Small intestine (tissue), 7 donors: ENCODE measurements around the gene ZC3H4. TPM values are rescaled to one million over a fixed set of nuclear protein-coding genes. Genes with fewer than 3 reads are reported as not detected.
"Not testable (repeated sequence)": the region's sequence is repeated elsewhere in the genome, so short reads cannot be mapped to it uniquely, and the experiment has no call there.

Experiments
- DNase-seq, 2 donors: peaks; one replicate each; pipeline versions ENCODE4 v3.0.0 to v3.0.0-alpha.2; 2013
- FAIRE-seq: peaks from 2 replicates; lab custom pipeline; 2012; peaks lifted over from hg19 to GRCh38; lab: Jason Lieb, UNC
- H3K27ac ChIP-seq, 3 donors: one replicate each; pipeline ENCODE4 v1.5.1; 2013; ENCODE audit warnings: low read length in 2 of 3, mild to moderate bottlenecking in 2 of 3, control low read depth in 1 of 3, inconsistent platforms in 1 of 3, low read depth in 1 of 3, moderate library complexity in 1 of 3
- H3K27me3 ChIP-seq, 3 donors: one replicate each; pipeline ENCODE4 v1.6.1; 2013; ENCODE audit warnings: low read length in 3 of 3, inconsistent platforms in 1 of 3; ENCODE audit not compliant: control insufficient read depth in 3 of 3, insufficient read depth in 3 of 3
- H3K36me3 ChIP-seq, 3 donors: one replicate each; pipeline ENCODE4 v1.6.1; 2013; ENCODE audit warnings: low read length in 3 of 3, inconsistent platforms in 1 of 3, low read depth in 1 of 3, mild to moderate bottlenecking in 1 of 3, moderate library complexity in 1 of 3; ENCODE audit not compliant: control insufficient read depth in 3 of 3, insufficient read depth in 2 of 3
- H3K4me1 ChIP-seq, 3 donors: one replicate each; pipeline ENCODE4 v1.6.1; 2013; ENCODE audit warnings: low read length in 2 of 3, inconsistent platforms in 1 of 3, low read depth in 1 of 3, mild to moderate bottlenecking in 1 of 3, moderate library complexity in 1 of 3; ENCODE audit not compliant: control insufficient read depth in 3 of 3, insufficient read depth in 2 of 3
- H3K4me3 ChIP-seq, 3 donors: one replicate each; pipeline ENCODE4 v1.5.1; 2013; ENCODE audit warnings: low read length in 3 of 3, control low read depth in 1 of 3, inconsistent platforms in 1 of 3, low read depth in 1 of 3, mild to moderate bottlenecking in 1 of 3, moderate library complexity in 1 of 3
- H3K9me3 ChIP-seq, 2 donors: one replicate each; pipeline ENCODE4 v1.6.1; 2013; ENCODE audit warnings: low read depth in 1 of 2, low read length in 1 of 2; ENCODE audit not compliant: control insufficient read depth in 2 of 2, insufficient read depth in 1 of 2
- WGBS, 3 donors: extraction: QIAGEN DNeasy Blood & Tissue Kit; methylation state at CpG; one replicate each; pipeline ENCODE4 v1.1.7; 2013; 5-methylcytosine and 5-hydroxymethylcytosine counted together
- polyA plus RNA-seq, 4 donors: library from polyadenylated mRNA; stranded (reverse) in 3 of 4; unstranded in 1 of 4; fragments of 200-250 nt in 3 of 4; fragments of 120-200 nt in 1 of 4; gene quantifications; one replicate each; pipeline versions ENCODE4 v1.2.1 to v1.2.3, GENCODE V29; 2013
- donor health status: healthy with polysubstance abuse.
- donor health status: control.
- donor health status: control.
- donor health status: Bipolar disorder and iron deficiency.
- donor health status: healthy.

ZC3H4 gene
- polyA plus RNA-seq, 4 donors = 7.3 to 31.6 (median 14.4) TPM

DNA sequence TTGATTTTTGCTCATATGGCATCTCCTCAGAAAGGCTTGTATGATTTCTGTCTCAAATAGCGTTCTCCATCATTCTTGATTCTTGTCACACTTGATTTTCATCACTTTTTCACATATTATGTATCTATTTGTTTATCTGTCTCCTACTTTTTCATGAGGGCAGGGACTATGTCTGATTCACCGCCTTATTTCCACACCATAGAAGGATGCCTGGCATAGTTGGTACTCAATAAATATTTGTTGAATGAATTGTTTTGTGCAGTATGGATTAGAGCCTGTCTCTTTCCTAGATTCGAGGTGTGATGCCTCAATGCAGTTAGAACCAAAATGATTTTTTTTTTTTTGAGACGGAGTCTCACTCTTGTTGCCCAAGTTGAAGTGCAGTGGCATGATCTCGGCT is 29.2 kb upstream of the ZC3H4 start:
- WGBS, 3 donors = 88 to 90% (median 88%) methylated on average over 5 of the region's 5 CpGs

DNA sequence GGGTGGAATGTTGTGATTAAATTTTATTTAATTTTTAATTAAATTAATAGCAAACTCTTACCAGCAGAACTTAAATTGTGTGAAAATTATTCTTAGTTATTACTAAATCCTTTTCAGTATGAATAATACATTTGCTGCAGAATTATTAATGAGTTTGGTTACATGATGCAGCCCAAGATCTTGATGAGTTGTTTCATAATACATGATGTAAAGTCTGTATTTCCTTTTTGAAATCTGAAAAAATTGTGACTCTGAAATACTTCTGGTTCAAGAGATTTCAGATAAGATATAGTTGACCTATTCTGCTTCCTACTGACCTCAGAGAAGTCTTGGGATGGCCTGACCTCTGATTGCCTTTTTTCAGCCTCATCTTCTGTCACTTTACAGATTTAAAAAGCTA is 28.1 kb upstream of the ZC3H4 start:
- H3K36me3 ChIP-seq = peaks cover 3 to 62% (median 6%) of the 10 kb centered on the region in 3 donors
- H3K4me1 ChIP-seq = no peaks in the 10 kb centered on the region
- no peak overlapping the region for H3K27ac ChIP-seq
- no peaks in the 10 kb centered on the region for H3K9me3 ChIP-seq
- FAIRE-seq (no peak), DNase-seq (no peak)
- H3K27me3 ChIP-seq = no peaks in the 10 kb centered on the region
- H3K4me3 ChIP-seq = no peak overlapping the region

More for the DNA sequence above, 29.2 kb upstream of the ZC3H4 start:
- no peak overlapping the region for H3K4me3 ChIP-seq
- DNase-seq = no peak
- H3K36me3 ChIP-seq = peaks cover 4 to 60% (median 6%) of the 10 kb centered on the region in 3 donors
- no peaks in the 10 kb centered on the region for H3K4me1 ChIP-seq
- H3K27me3 ChIP-seq = no peaks in the 10 kb centered on the region
- H3K9me3 ChIP-seq = no peaks in the 10 kb centered on the region
- H3K27ac ChIP-seq = no peak overlapping the region
- FAIRE-seq = no peak

DNA sequence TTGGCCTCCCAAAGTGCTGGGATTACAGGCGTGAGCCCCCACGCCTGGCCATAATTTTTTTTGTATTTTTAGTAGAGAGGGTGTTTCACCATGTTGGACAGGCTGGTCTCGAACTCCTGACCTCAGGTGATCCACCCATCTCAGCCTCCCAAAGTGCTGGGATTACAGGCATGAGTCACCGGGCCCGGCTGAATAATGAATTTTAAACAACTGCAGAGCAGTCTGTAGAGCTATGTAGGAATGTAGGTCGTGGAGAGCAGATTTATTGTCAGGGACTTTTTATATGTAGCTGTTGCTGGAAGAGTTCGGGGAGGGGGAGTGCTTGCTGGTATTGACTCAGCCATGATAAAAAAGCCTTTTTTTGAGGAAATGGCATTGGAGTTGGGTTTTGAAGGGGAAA is 27.7 kb upstream of the ZC3H4 start:
- not testable (repeated sequence) for FAIRE-seq, DNase-seq, H3K4me3 ChIP-seq, H3K27me3 ChIP-seq, H3K9me3 ChIP-seq, H3K4me1 ChIP-seq, H3K27ac ChIP-seq
- 50 to 61% (median 56%) methylated on average over 7 of the region's 7 CpGs for WGBS, 3 donors
- H3K36me3 ChIP-seq = peaks cover 0 to 62% (median 6%) of the 10 kb centered on the region in 3 donors

DNA sequence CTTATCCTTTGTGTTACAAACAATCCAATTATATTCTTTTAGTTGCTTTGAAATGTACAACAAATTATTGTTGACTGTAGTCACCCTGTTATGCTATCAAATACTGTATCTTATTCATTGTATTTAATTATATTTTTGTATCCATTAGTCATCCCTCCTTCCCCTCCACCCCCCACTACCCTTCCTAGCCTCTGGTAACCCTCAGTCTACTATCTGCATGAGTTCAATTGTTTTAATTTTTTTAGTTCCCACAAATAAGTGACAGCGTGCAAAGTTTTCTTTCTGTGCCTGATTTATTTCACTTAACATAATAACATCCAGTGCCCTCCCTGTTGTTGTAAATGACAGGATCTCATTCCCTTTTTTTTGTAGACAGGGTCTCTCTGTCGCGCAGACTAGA is 21.6 kb upstream of the ZC3H4 start:
- H3K27ac ChIP-seq = no peak overlapping the region
- 86 to 96% (median 92%) methylated on average over 3 of the region's 3 CpGs for WGBS, 3 donors
- no peak overlapping the region for H3K4me3 ChIP-seq
- H3K9me3 ChIP-seq = peaks cover 0 to 3% of the 10 kb centered on the region in 2 donors
- peaks cover 0 to 4% (median 2%) of the 10 kb centered on the region in 3 donors for H3K4me1 ChIP-seq
- H3K27me3 ChIP-seq = no peaks in the 10 kb centered on the region
- H3K36me3 ChIP-seq = peaks cover 0 to 40% (median 0%) of the 10 kb centered on the region in 3 donors
- DNase-seq (no peak), FAIRE-seq (no peak)

DNA sequence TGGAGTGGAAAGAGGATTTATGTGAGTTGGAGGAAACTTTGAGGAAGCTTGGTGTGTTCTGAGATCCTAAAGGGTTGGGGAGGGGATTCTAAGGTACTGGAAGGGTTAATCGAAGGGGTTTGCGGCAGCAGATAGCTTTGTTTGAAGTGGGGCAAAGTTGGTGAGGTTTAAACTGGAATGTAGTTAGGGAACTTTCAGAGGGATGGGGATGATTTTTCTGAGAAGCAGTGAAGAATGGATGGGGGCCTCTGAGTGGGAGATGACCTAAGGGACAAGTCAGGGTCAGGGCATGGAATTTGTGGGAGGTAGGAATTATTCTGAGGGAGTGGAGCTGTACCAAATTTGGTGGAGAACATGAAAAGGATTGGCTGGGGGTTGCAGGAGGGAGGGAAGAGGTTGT is 21.0 kb upstream of the ZC3H4 start:
- Histone ChIP-seq H3K4me1 (peaks cover 0 to 4% (median 2%) of the 10 kb centered on the region in 3 donors), H3K9me3 (peaks cover 0 to 6% of the 10 kb centered on the region in 2 donors), H3K27me3 (no peaks in the 10 kb centered on the region), H3K36me3 (peaks cover 0 to 40% (median 0%) of the 10 kb centered on the region in 3 donors), H3K27ac (no peak overlapping the region), H3K4me3 (no peak overlapping the region)
- WGBS, 3 donors = 69 to 89% (median 81%) methylated on average over 2 of the region's 2 CpGs
- DNase-seq (no peak), FAIRE-seq (no peak)

- H3K27ac ChIP-seq = no peak overlapping the region
- peaks cover 0 to 34% (median 0%) of the 10 kb centered on the region in 3 donors for H3K36me3 ChIP-seq
- DNase-seq (no peak), FAIRE-seq (no peak)
- H3K9me3 ChIP-seq = peaks cover 0 to 6% of the 10 kb centered on the region in 2 donors
- H3K27me3 ChIP-seq = no peaks in the 10 kb centered on the region
- WGBS, 3 donors = 87 to 91% (median 91%) methylated on average over 11 of the region's 11 CpGs
- no peak overlapping the region for H3K4me3 ChIP-seq
- peaks cover 0 to 4% (median 2%) of the 10 kb centered on the region in 3 donors for H3K4me1 ChIP-seq
Observed at GRCh38 chr19:47133021-47133471, 19.5 kb upstream of the ZC3H4 start.

DNA sequence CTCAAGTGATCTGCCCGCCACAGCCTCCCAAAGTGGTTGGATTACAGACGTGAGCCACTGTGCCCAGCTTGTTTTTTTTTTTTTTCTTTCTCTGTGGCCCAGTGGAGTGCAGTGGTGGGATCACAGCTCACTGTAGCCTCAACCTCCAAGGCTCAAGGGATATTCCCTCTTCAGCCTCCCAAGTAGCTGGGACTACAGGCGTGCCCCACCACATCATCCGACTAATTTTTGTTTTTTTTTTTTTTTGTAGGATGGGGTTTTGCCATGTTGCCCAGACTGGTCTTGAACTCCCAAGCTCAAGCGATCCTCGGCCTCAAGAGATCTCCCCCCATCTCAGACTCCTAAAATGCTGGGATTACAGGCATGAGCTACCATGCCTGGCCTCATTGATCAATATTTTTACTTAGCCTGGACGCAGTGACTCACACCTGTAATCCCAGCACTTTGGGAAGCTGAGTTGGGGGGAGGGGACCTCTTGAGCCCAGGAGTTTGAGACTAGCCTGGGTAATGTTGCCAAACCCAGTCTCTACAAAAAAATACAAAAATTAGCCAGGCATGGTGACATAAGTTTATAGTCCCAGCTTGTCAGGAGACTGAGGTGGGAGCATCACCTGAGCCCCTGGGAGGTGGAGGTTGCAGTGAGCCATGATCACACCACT is 18.7 kb upstream of the ZC3H4 start:
- H3K27ac ChIP-seq = no peak overlapping the region
- peaks cover 0 to 26% (median 0%) of the 10 kb centered on the region in 3 donors for H3K36me3 ChIP-seq
- no peak for DNase-seq
- FAIRE-seq = no peak
- peaks cover 0 to 6% of the 10 kb centered on the region in 2 donors for H3K9me3 ChIP-seq
- 85 to 88% (median 86%) methylated on average over 7 of the region's 7 CpGs for WGBS, 3 donors
- H3K4me1 ChIP-seq = peaks cover 0 to 4% (median 2%) of the 10 kb centered on the region in 3 donors
- H3K27me3 ChIP-seq = no peaks in the 10 kb centered on the region
- H3K4me3 ChIP-seq = peak overlapping the region in 1 of 3 donors; percentile 91

- FAIRE-seq (no peak), DNase-seq (peak; percentile 92 to 98)
- 0% methylated on average over 46 to 51 of the region's 51 CpGs for WGBS, 3 donors
Observed at GRCh38 chr19:47130589-47131227, 17.1 kb upstream of the ZC3H4 start, which contains the start of gene SAE1. Gene SAE1, plus strand, starts transcription at chr19:47130835. Its CDS starts 96 bp downstream, at chr19:47130931.

More at GRCh38 chr19:47130589-47131227, 17.1 kb upstream of the ZC3H4 start, which contains the start of gene SAE1:
- Histone ChIP-seq H3K9me3 (peaks cover 0 to 6% of the 10 kb centered on the region in 2 donors), H3K4me3 (peak within 1 kb of the TSS; percentile 59 to 91 (median 72)), H3K4me1 (peaks cover 0 to 4% (median 2%) of the 10 kb centered on the region in 3 donors), H3K36me3 (peaks cover 0 to 19% (median 0%) of the 10 kb centered on the region in 3 donors), H3K27me3 (no peaks in the 10 kb centered on the region), H3K27ac (peak within 1 kb of the TSS; percentile 53 to 91 (median 84))
